Pancreas (tissue), 10 donors: Measurements from ENCODE around the gene FRMPD4. TPM values are rescaled to one million over a fixed set of nuclear protein-coding genes. Genes with fewer than 3 reads are reported as not detected.

Experiments used
- ATAC-seq, 4 donors: fragments of 200-7000 bp; cut with Tn5 transposase; one replicate each; pipeline versions ENCODE4 v1.8.0 to v1.9.1; 2020; ENCODE audit warnings: mild to moderate bottlenecking in 4 of 4, moderate library complexity in 4 of 4
- DNase-seq, 6 donors: peaks; one replicate each; pipeline ENCODE4 v3.0.0-alpha.2; 2020
- FAIRE-seq: peaks from 2 replicates; lab custom pipeline; 2012; peaks lifted over from hg19 to GRCh38; lab: Jason Lieb, UNC
- H3K27ac ChIP-seq, 4 donors: fragments of 200-600 bp; sonication (generic); 1 replicate in 3 of 4; 2 replicates in 1 of 4; pipeline versions ENCODE4 v1.5.0 to v1.8.0; 2020
- H3K27me3 ChIP-seq, 4 donors: fragments of 200-600 bp; one replicate each; pipeline ENCODE4 v1.8.0; 2021
- H3K36me3 ChIP-seq, 3 donors: fragments of 200-600 bp; sonication (generic) in 1 of 3; one replicate each; pipeline versions ENCODE4 v1.5.0 to v1.8.0; 2020 to 2021
- H3K4me1 ChIP-seq, 3 donors: fragments of 200-600 bp; one replicate each; pipeline ENCODE4 v1.8.0; 2021
- H3K4me3 ChIP-seq, 4 donors: fragments of 200-600 bp; sonication (generic) in 2 of 4; one replicate each; pipeline versions ENCODE4 v1.5.0 to v1.8.0; 2020 to 2021
- H3K9me3 ChIP-seq, 4 donors: fragments of 200-600 bp; one replicate each; pipeline ENCODE4 v1.8.0; 2021
- CTCF ChIP-seq, 4 donors: fragments of 200-600 bp; sonication (generic) in 3 of 4; IDR thresholded peaks; one replicate each; pipeline versions ENCODE4 v1.5.0 to v1.8.0; 2021; ENCODE audit warnings: antibody characterized with exemption in 4 of 4
- WGBS, 2 donors: extraction: QIAGEN DNeasy Blood & Tissue Kit; methylation state at CpG; one replicate each; pipeline ENCODE4 v1.1.7; 2013; 5-methylcytosine and 5-hydroxymethylcytosine counted together
- intact Hi-C, 3 donors: fragments of 100-400 bp; cut with DNase I; formaldehyde crosslinking; loops; one replicate each; pipeline versions ENCODE4 v1.11.1 to v1.14.2; 2022
- polyA plus RNA-seq, 2 donors: library from polyadenylated mRNA; stranded (reverse); fragments of 200-250 nt; gene quantifications; one replicate each; pipeline ENCODE4 v1.2.3, GENCODE V29; 2013
- total RNA-seq, 6 donors: library from RNA; stranded (reverse); fragmentation: NEBNext Ultra II Directional in 4 of 6; extraction: Animal tissue kit (Norgen Biotek cat#: 25700) in 4 of 6; gene quantifications; one replicate each; pipeline versions ENCODE4 v1.2.1 to v1.2.4, GENCODE V29; 2021 to 2023
- donor health status: healthy with polysubstance abuse.
- donor health status: DM: no; HTN: no; CAD: no; lungs with moderate emphysema.
- donor health status: DM: no; HTN: no; CAD: no.
- donor health status: control.
- donor health status: control.
- donor health status: Bipolar disorder and iron deficiency.
- donor health status: DM: yes; HTN: yes; CAD: no.
- donor health status: DM: no; HTN: no; CAD: no.
- donor health status: DM: no; HTN: no; CAD: no.
- donor health status: DM: yes; HTN: yes; CAD: no.

Gene FRMPD4
- under 1 TPM in 5 of 6 donors, not detected in 1; 0.03 to 0.15 (median 0.06) TPM for total RNA-seq
- under 1 TPM; 0.04 to 0.23 TPM for polyA plus RNA-seq

DNA sequence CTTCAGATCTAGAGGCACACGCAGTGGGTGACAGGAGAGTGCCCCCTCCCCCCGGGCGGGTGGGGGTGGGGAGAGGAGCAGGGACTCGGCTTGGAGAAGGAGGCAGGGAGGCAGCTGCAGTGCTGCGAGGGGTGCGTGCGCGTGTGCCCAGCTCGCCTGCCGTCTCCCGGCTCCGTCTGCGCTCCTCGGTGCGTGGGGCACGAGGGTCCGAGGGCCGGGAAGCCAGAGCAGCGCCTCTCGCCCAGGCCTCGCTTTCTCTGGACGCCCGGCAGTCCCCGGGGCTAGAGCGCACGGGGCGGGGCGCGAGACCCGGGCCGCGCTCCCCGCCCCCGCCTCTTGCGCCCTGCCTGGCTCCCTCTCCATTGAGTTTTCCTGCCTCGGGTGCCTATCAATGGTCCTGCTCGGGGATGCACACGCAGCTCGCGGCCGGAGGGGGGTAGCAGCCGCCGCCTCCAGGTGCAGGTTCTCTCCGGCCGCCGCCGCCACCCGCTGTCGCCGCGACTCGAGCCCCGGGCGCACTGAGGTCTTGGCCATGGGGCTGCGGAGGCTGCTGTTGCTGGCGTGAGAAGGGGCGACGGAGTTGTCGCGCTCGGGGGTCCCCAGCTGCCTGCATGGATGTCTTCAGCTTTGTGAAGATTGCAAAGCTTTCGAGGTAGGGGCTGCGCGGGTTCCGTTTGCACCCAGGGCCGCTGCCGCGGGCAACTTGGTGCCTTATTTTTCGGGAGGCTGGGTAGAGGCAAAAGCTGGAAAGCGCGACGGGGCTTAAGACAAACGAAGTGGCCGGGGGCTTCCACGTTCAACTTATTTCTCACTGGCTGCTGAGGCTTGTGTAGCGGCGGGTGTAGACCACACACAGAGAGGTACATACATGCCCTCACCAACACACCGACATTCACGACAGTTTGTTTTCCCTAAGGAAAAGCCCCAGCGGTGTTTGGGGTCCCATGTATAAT, at the start of gene FRMPD4:
Gene FRMPD4, plus strand, starts transcription at position 113 of the 953 bp plus-strand sequence. Its CDS starts 499 bp downstream, at position 612.
- intact Hi-C loops = no loop called here
- ATAC-seq = peak in 3 of 4 donors; percentile 37 to 76 (median 61)
- DNase-seq = peak in 2 of 6 donors; percentile 51 to 54

GRCh38 chrX:12089740-12090139, 48.5 kb upstream of the FRMPD4 start:
- DNase-seq (no peak), ATAC-seq (no peak), FAIRE-seq (no peak)
- no peak for TF ChIP-seq CTCF (IDR thresholded peaks at IDR 0.05)
- no peaks in the 10 kb centered on the region for H3K9me3 ChIP-seq
- no peak overlapping the region for H3K4me3 ChIP-seq
- H3K36me3 ChIP-seq = no peaks in the 10 kb centered on the region
- no peak overlapping the region for H3K27ac ChIP-seq
- intact Hi-C loops = loop anchor here in 1 of 3 donors (10.0 kb wide), 1 partner anchor 615 kb away; no protein-coding TSS in a partner anchor
- H3K27me3 ChIP-seq = peaks cover 0 to 4% (median 0%) of the 10 kb centered on the region in 4 donors
- 56 to 64% methylated on average over 1 of the region's 1 CpG for WGBS, 2 donors
- no peaks in the 10 kb centered on the region for H3K4me1 ChIP-seq

More for the DNA sequence above, at the start of gene FRMPD4:
- Histone ChIP-seq H3K27ac (no peak within 1 kb of the TSS), H3K27me3 (peaks cover 0 to 18% (median 0%) of the 10 kb centered on the region in 4 donors), H3K4me1 (no peaks in the 10 kb centered on the region), H3K36me3 (no peaks in the 10 kb centered on the region), H3K4me3 (peak within 1 kb of the TSS in 1 of 4 donors; percentile 20), H3K9me3 (no peaks in the 10 kb centered on the region)
- 1 to 13% methylated on average over 39 to 79 of the region's 80 CpGs for WGBS, 2 donors
- FAIRE-seq = no peak
- no peak for TF ChIP-seq CTCF (IDR thresholded peaks at IDR 0.05)

DNA sequence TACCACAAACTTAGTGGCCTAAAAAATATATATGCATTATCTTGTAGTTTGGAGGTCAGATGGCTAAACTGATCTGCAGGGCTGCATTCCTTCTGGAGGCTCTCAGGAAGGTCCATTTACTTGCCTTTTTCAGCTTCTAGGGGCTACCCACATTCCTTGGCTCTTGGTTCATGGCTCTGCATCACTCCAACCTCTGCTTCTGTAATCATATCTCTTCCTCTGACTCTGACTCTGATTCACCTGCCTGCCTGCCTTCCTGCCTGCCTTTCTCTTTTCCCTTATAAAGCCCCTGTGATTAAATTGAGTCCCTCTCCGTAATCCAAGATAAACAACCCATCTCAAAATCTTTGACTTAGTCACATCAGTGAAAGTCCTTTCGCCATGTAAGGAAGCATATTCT, 25.0 kb upstream of the FRMPD4 start:
- H3K27me3 ChIP-seq = no peaks in the 10 kb centered on the region
- intact Hi-C loops = no loop called here
- no peak overlapping the region for H3K27ac ChIP-seq
- H3K4me1 ChIP-seq = no peaks in the 10 kb centered on the region
- H3K36me3 ChIP-seq = no peaks in the 10 kb centered on the region
- no peak for FAIRE-seq
- WGBS, 2 donors = 49 to 53% methylated on average over 2 of the region's 2 CpGs
- DNase-seq = no peak
- H3K9me3 ChIP-seq = no peaks in the 10 kb centered on the region
- no peak overlapping the region for H3K4me3 ChIP-seq
- no peak for ATAC-seq
- no peak for TF ChIP-seq CTCF (IDR thresholded peaks at IDR 0.05)

DNA sequence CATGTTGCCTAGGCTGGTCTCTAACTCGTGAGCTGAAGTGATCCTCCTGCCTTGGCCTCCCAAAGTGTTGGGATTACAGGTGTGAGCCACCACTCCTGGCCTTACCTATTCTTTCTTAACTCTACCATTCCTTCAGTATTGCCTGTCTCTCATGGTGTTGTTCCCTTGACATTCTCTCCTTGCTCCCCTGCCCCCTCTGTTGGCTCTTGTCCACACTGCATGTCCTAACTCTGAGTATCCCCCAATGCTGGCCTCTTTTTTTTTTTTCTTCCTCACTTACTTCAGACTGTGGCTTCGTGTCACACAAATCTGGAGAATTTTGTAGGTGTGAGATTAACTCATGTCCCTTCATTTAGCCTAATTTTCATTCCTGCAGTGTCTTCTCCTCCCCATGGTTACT, 22.9 kb upstream of the FRMPD4 start:
- Histone ChIP-seq H3K4me3 (no peak overlapping the region), H3K4me1 (no peaks in the 10 kb centered on the region), H3K27me3 (no peaks in the 10 kb centered on the region), H3K36me3 (no peaks in the 10 kb centered on the region), H3K9me3 (no peaks in the 10 kb centered on the region), H3K27ac (no peak overlapping the region)
- no peak for TF ChIP-seq CTCF (IDR thresholded peaks at IDR 0.05)
- WGBS, 2 donors = 29 to 39% methylated on average over 2 of the region's 2 CpGs
- no peak for FAIRE-seq
- intact Hi-C loops = no loop called here
- DNase-seq = no peak
- ATAC-seq = no peak
